Measurements from ENCODE around the gene EML4. TPM values are rescaled to one million over a fixed set of nuclear protein-coding genes. Genes with fewer than 3 reads are reported as not detected.

The EML4 gene
- total RNA-seq, 2 donors from 2014 or later, result 32.8 to 59.9 TPM

- no peak overlapping the region for H3K27ac ChIP-seq
- H3K4me3 ChIP-seq, result no peak overlapping the region
- H3K36me3 ChIP-seq, result no peaks in the 10 kb centered on the region
- DNase-seq (ENCODE audit: low spot score), result no peak
- H3K27me3 ChIP-seq (replicated peaks; ENCODE audit: insufficient read depth), result no peaks in the 10 kb centered on the region
- no peaks in the 10 kb centered on the region for H3K9me3 ChIP-seq
- peaks cover 18 to 37% of the 10 kb centered on the region in 2 donors for H3K4me1 ChIP-seq (ENCODE audit: control insufficient read depth in 1 of 2, low read depth in 2 of 2)
- no peak for ATAC-seq (ENCODE audit: insufficient number of reproducible peaks, low FRiP score, low read depth)
- no peak for TF ChIP-seq CTCF (IDR thresholded peaks at IDR 0.05)
Observed at GRCh38 chr2:42198466-42198865, 29.3 kb downstream of the EML4 start.

- H3K4me3 ChIP-seq, result no peak overlapping the region
- H3K36me3 ChIP-seq, result no peaks in the 10 kb centered on the region
- H3K27me3 ChIP-seq (replicated peaks; ENCODE audit: insufficient read depth), result no peaks in the 10 kb centered on the region
- DNase-seq (ENCODE audit: low spot score) (no peak), ATAC-seq (ENCODE audit: insufficient number of reproducible peaks, low FRiP score, low read depth) (no peak)
- no peak for TF ChIP-seq CTCF (IDR thresholded peaks at IDR 0.05)
- no peak overlapping the region for H3K27ac ChIP-seq
- H3K4me1 ChIP-seq (ENCODE audit: control insufficient read depth in 1 of 2, low read depth in 2 of 2), result peaks cover 14 to 36% of the 10 kb centered on the region in 2 donors
- H3K9me3 ChIP-seq, result no peaks in the 10 kb centered on the region
Observed at GRCh38 chr2:42199002-42199401, 29.8 kb downstream of the EML4 start.

GRCh38 chr2:42199626-42200025 is 30.5 kb downstream of the EML4 start:
- no peak for TF ChIP-seq CTCF (IDR thresholded peaks at IDR 0.05)
- no peak overlapping the region for H3K4me3 ChIP-seq
- no peaks in the 10 kb centered on the region for H3K27me3 ChIP-seq (replicated peaks; ENCODE audit: insufficient read depth)
- no peak overlapping the region for H3K27ac ChIP-seq
- peaks cover 10 to 38% of the 10 kb centered on the region in 2 donors for H3K4me1 ChIP-seq (ENCODE audit: control insufficient read depth in 1 of 2, low read depth in 2 of 2)
- ATAC-seq (ENCODE audit: insufficient number of reproducible peaks, low FRiP score, low read depth) (no peak), DNase-seq (ENCODE audit: low spot score) (no peak)
- no peaks in the 10 kb centered on the region for H3K36me3 ChIP-seq
- no peaks in the 10 kb centered on the region for H3K9me3 ChIP-seq

GRCh38 chr2:42200926-42201855 is 32.0 kb downstream of the EML4 start:
- no peaks in the 10 kb centered on the region for H3K27me3 ChIP-seq (replicated peaks; ENCODE audit: insufficient read depth)
- no peak overlapping the region for H3K27ac ChIP-seq
- DNase-seq (ENCODE audit: low spot score), result no peak
- no peak for TF ChIP-seq CTCF (IDR thresholded peaks at IDR 0.05)
- no peaks in the 10 kb centered on the region for H3K36me3 ChIP-seq
- ATAC-seq (ENCODE audit: insufficient number of reproducible peaks, low FRiP score, low read depth), result no peak
- no peaks in the 10 kb centered on the region for H3K9me3 ChIP-seq
- no peak overlapping the region for H3K4me3 ChIP-seq
- H3K4me1 ChIP-seq (ENCODE audit: control insufficient read depth in 1 of 2, low read depth in 2 of 2), result peaks cover 18 to 34% of the 10 kb centered on the region in 2 donors

GRCh38 chr2:42202634-42203008 is 33.5 kb downstream of the EML4 start:
- TF ChIP-seq CTCF (IDR thresholded peaks at IDR 0.05), result no peak
- no peak for DNase-seq (ENCODE audit: low spot score)
- H3K27ac ChIP-seq, result no peak overlapping the region
- no peak overlapping the region for H3K4me3 ChIP-seq
- no peaks in the 10 kb centered on the region for H3K9me3 ChIP-seq
- no peaks in the 10 kb centered on the region for H3K36me3 ChIP-seq
- no peak for ATAC-seq (ENCODE audit: insufficient number of reproducible peaks, low FRiP score, low read depth)
- H3K27me3 ChIP-seq (replicated peaks; ENCODE audit: insufficient read depth), result no peaks in the 10 kb centered on the region
- peaks cover 13 to 22% of the 10 kb centered on the region in 2 donors for H3K4me1 ChIP-seq (ENCODE audit: control insufficient read depth in 1 of 2, low read depth in 2 of 2)
